ENCODE measurements around the gene EXD3.

EXD3 gene

DNA sequence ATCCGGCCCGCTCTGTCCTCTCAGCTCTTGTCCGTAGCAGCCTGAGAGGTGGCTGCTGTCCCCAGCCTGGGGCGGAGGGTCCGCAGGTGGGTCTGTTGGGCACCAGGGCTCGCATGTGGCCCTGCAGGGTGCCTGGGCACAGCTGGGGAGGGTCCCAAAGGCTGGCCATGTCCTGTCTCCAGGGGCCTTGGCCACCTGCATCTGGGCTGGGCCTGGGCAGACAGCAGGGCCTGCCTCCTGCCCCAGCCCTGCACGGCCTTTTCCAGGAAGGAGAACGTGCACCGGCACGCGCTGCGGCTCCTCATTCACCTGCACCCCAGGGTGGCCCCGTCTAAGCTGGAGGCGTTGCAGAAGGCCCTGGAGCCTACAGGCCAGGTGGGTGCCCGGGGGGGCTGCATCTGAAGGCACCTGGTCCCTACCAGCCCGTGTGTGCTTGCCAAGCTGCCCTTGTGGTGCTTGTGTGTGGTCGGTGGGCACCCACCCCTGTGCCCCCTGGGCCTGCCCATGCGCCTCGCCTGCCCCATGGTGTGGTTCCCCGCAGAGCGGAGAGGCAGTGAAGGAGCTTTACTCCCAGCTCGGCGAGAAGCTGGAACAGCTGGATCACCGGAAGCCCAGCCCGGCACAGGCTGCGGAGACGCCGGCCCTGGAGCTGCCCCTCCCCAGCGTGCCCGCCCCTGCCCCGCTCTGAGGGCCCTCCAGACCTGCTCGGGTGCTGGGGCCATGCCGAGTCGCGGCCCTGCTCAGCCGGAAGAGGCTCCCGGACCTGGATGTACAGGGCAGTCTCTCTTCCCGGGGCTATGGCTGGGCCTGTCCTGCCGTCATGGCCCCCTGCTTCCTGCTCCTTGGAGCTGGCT, 150.5 kb downstream of the EXD3 start:
- TF ChIP-seq, protein P1, sequence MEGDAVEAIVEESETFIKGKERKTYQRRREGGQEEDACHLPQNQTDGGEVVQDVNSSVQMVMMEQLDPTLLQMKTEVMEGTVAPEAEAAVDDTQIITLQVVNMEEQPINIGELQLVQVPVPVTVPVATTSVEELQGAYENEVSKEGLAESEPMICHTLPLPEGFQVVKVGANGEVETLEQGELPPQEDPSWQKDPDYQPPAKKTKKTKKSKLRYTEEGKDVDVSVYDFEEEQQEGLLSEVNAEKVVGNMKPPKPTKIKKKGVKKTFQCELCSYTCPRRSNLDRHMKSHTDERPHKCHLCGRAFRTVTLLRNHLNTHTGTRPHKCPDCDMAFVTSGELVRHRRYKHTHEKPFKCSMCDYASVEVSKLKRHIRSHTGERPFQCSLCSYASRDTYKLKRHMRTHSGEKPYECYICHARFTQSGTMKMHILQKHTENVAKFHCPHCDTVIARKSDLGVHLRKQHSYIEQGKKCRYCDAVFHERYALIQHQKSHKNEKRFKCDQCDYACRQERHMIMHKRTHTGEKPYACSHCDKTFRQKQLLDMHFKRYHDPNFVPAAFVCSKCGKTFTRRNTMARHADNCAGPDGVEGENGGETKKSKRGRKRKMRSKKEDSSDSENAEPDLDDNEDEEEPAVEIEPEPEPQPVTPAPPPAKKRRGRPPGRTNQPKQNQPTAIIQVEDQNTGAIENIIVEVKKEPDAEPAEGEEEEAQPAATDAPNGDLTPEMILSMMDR (IDR thresholded peaks at IDR 0.05; ENCODE audit: control insufficient read depth, extremely low read depth, insufficient read depth): no peak
- no peak for DNase-seq (ENCODE audit: low read depth)
- H3K4me3 ChIP-seq (ENCODE audit: low read depth, low read length): no peak overlapping the region

DNA sequence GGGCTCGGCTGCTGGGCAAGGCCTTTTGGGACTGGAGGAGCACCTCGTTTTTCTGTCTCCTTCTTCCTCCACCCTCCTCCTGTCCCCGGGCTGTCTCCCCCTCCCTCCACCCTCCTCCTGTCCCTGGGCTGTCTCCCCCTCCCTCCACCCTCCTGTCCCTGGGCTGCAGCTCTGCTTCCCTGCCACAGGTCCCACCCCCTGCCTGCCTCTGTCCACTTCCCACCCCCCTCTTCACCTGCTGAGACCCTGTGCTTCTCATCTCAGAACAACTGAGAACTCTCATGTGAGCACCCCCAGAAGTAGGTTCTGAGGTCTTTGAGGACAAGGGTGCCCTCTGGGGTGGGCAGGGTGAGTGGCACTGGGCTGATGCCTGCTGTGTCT, 151.3 kb downstream of the EXD3 start:
- no peak overlapping the region for H3K4me3 ChIP-seq (ENCODE audit: low read depth, low read length)
- DNase-seq (ENCODE audit: low read depth): no peak
- TF ChIP-seq, protein P1 (IDR thresholded peaks at IDR 0.05; ENCODE audit: control insufficient read depth, extremely low read depth, insufficient read depth): no peak

- DNase-seq (ENCODE audit: low read depth): no peak
- H3K4me3 ChIP-seq (ENCODE audit: low read depth, low read length): no peak overlapping the region
- TF ChIP-seq, protein P1 (IDR thresholded peaks at IDR 0.05; ENCODE audit: control insufficient read depth, extremely low read depth, insufficient read depth): no peak
Measured at GRCh38 chr9:137270929-137271695, 151.8 kb downstream of the EXD3 start.

DNA sequence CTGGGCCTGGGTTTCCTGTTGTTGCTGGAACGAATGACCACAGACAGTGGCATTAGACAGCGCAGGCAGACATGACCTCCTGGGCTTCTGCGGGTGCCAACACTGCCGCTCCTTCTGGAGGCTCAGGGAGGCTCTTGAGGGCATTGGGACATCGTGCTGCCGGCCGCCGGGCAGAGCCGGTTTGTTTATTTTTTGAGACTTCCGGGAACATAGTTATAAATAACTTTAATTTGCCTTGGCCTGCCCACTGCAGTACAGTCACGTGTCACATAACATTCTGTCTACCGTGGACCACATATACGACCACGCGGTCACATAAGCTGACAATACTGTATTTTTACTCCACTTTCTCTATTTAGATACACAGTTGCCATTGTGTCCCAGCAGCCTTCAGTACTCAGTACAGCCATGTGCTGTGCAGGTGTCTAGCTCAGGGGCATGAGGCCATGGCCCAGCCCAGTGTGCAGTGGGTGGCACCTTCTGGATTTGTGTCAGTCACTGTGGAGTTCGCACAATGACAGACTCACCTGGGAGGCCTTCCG, 153.7 kb downstream of the EXD3 start:
- peak; percentile 88 for DNase-seq (ENCODE audit: low read depth)
- TF ChIP-seq, protein P1 (IDR thresholded peaks at IDR 0.05; ENCODE audit: control insufficient read depth, extremely low read depth, insufficient read depth): no peak
- H3K4me3 ChIP-seq (ENCODE audit: low read depth, low read length): peak overlapping the region; percentile 47

DNA sequence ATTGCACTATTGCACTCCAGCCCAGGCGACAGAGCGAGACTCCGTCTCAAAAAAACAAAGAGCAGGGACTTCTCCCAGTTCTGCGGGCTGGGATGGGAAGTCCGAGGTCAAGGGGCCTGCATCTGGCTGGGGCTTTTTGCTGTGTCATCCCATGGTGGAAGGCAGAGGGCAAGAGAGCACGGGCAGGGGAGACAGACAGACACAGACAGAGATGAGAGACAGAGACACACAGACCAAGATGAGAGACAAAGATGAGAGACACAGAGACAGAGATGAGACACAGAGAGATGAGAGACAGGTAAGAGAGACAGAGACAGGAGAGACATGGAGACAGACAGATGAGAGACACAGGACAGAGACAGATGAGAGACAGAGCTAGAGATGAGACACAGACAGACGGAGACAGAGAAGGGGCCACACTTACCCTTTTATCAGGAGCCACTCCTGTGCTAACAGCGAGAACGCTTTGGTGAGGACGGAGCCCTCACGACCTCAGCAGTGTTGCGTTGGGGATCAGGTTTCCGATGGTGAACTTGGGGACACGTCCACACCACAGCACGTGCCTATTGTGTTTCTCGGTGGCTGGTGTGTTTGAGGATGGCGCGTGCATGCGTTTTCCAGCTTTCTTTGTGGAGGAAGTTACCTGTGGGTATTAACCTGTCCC, 154.3 kb downstream of the EXD3 start:
- no peak for DNase-seq (ENCODE audit: low read depth)
- TF ChIP-seq, protein P1 (IDR thresholded peaks at IDR 0.05; ENCODE audit: control insufficient read depth, extremely low read depth, insufficient read depth): no peak
- peak overlapping the region; percentile 47 for H3K4me3 ChIP-seq (ENCODE audit: low read depth, low read length)

DNA sequence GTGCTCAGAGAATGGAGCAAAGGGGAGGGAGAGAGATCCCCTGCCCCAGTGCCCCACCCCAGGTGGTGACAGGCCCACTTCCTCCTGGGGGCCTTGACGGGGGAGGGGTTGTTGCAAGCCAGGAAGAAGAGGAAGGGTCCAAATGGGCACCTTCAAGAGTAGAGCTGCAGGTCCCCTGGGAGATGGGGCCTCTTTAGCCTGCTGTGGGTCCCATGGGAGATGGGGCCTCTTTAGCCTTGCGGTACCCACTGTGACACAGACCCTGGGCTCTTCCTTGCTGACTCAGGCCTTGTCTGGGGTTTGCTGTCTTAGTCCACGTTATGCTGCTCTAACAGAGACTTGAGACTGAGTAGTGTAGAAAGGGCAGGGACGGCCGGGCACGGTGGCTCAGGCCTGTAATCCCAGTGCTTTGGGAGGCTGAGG, 155.0 kb downstream of the EXD3 start:
- no peak for DNase-seq (ENCODE audit: low read depth)
- TF ChIP-seq, protein P1 (IDR thresholded peaks at IDR 0.05; ENCODE audit: control insufficient read depth, extremely low read depth, insufficient read depth): no peak
- peak overlapping the region; percentile 47 for H3K4me3 ChIP-seq (ENCODE audit: low read depth, low read length)
